PC-3 (cell line): ENCODE data around the gene RCAN2.

ENCODE experiments used
- CTCF ChIP-seq: fragments of 300-600 bp; sonication (generic); conservative IDR thresholded peaks from 2 replicates; pipeline ENCODE4 v1.5.1; 2017; ENCODE audit warnings: antibody characterized with exemption, low read depth, mild to moderate bottlenecking, low read length
- EZH2 ChIP-seq: fragments of 300-600 bp; sonication (generic); IDR thresholded peaks from one replicate; pipeline ENCODE4 v1.6.1; 2017; ENCODE audit warnings: antibody characterized with exemption, mild to moderate bottlenecking, low read length; ENCODE audit not compliant: unreplicated experiment

- TF ChIP-seq CTCF (no peak), EZH2 (no peak)
Observed at GRCh38 chr6:46216879-46217278, 274.4 kb downstream of the RCAN2 start.
